Vagina (tissue), 2 donors: ENCODE results near the gene GOLGA6L7.

Experiments used
- POLR2A ChIP-seq, 2 donors: fragments of 450-650 bp; IDR thresholded peaks; one replicate each; pipeline ENCODE4 v1.6.1; 2017; ENCODE audit warnings: antibody characterized with exemption in 2 of 2, mild to moderate bottlenecking in 2 of 2, moderate library complexity in 2 of 2
- TF ChIP-seq, protein P1 (sequence below), 3 experiments: fragments of 450-650 bp in 2 of 3; fragments of 200-600 bp in 1 of 3; sonication (generic) in 1 of 3; IDR thresholded peaks; one replicate each; pipeline ENCODE4 v1.5.1; 2017 to 2019; ENCODE audit warnings: antibody characterized with exemption in 3 of 3, mild to moderate bottlenecking in 2 of 3, moderate library complexity in 2 of 3

DNA sequence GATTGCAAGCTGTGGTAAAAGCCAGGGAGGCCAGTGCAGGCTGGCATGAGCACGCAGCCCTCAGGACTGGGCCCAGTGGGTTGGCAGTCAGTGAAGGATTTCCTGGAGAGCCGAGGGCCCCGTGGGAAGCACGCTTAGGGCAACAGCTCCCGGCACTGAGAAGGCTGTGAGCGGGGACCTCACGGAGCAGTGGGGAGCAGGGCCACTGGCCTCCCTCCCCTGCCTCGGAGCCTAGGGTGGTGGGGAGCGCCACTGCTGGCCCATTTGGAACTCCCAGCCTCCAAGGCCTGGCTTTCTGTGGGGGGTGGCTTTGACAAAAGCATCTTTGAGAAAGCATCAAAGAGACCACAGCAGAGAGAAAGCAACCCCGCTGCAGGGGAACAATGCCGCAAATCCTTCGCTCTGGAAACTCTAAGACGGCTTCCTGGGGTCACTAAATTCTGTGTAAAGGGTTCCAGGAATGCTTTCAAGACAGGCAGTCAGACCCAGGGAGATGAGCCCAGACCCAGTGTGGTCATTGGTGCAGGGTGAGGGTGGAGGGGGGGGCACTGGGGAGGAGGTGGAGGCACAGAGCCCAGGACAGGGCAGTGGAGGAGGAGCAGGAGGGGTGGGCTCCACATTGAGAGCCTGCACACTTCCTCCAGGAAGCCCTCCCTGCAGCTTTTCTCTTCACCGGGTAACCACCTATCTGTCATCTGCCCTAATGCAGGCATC is 27.8 kb upstream of the GOLGA6L7 start:
- no peak for TF ChIP-seq POLR2A (IDR thresholded peaks at IDR 0.05)
- TF ChIP-seq, protein P1, sequence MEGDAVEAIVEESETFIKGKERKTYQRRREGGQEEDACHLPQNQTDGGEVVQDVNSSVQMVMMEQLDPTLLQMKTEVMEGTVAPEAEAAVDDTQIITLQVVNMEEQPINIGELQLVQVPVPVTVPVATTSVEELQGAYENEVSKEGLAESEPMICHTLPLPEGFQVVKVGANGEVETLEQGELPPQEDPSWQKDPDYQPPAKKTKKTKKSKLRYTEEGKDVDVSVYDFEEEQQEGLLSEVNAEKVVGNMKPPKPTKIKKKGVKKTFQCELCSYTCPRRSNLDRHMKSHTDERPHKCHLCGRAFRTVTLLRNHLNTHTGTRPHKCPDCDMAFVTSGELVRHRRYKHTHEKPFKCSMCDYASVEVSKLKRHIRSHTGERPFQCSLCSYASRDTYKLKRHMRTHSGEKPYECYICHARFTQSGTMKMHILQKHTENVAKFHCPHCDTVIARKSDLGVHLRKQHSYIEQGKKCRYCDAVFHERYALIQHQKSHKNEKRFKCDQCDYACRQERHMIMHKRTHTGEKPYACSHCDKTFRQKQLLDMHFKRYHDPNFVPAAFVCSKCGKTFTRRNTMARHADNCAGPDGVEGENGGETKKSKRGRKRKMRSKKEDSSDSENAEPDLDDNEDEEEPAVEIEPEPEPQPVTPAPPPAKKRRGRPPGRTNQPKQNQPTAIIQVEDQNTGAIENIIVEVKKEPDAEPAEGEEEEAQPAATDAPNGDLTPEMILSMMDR (IDR thresholded peaks at IDR 0.05): no peak
